ENCODE data around the gene NAALADL2.

Gene NAALADL2

GRCh38 chr3:175088766-175089380 lies 229.7 kb downstream of the NAALADL2 start:
- Histone ChIP-seq H3K56ac (ENCODE audit: low read length) (no peak overlapping the region), H3K4ac (ENCODE audit: low read depth, low read length) (no peak overlapping the region), H3K4me3 (ENCODE audit: low read length) (no peak overlapping the region), H3K36me3 (ENCODE audit: control insufficient read depth, insufficient read depth, low read length) (no peaks in the 10 kb centered on the region), H2BK5ac (ENCODE audit: low read length) (no peak overlapping the region), H3K4me2 (ENCODE audit: low read length) (no peak overlapping the region), H3K79me1 (ENCODE audit: low read length) (no peaks in the 10 kb centered on the region), H3K79me2 (ENCODE audit: control insufficient read depth, insufficient read depth, low read length) (no peaks in the 10 kb centered on the region), H2BK15ac (replicated peaks; ENCODE audit: low read depth) (no peak overlapping the region), H3K23ac (ENCODE audit: low read length) (no peak overlapping the region), H3K18ac (ENCODE audit: low read length) (no peak overlapping the region), H4K5ac (ENCODE audit: low read length) (no peak overlapping the region), H3K27ac (ENCODE audit: low read depth, low read length) (no peak overlapping the region), H3K9ac (ENCODE audit: low read length) (no peak overlapping the region), H2AK5ac (ENCODE audit: low read length) (no peak overlapping the region), H4K8ac (ENCODE audit: low read depth, low read length) (no peak overlapping the region), H3K4me1 (ENCODE audit: control insufficient read depth, low read depth, low read length) (no peaks in the 10 kb centered on the region), H2BK120ac (ENCODE audit: low read depth, low read length) (no peak overlapping the region), H3K27me3 (ENCODE audit: insufficient read depth, low read length, poor library complexity) (no peaks in the 10 kb centered on the region)
- no CpG with 5 or more reads among the region's 3 CpGs for WGBS (ENCODE audit: extremely low coverage, insufficient coverage, low lambda C conversion rate)
- DNase-seq: no peak

- H3K36me3 ChIP-seq (ENCODE audit: control insufficient read depth, insufficient read depth, low read length): no peaks in the 10 kb centered on the region
- H3K79me1 ChIP-seq (ENCODE audit: low read length): no peaks in the 10 kb centered on the region
- no peak overlapping the region for H3K18ac ChIP-seq (ENCODE audit: low read length)
- H2BK15ac ChIP-seq (replicated peaks; ENCODE audit: low read depth): no peak overlapping the region
- no peak overlapping the region for H3K23ac ChIP-seq (ENCODE audit: low read length)
- no peaks in the 10 kb centered on the region for H3K79me2 ChIP-seq (ENCODE audit: control insufficient read depth, insufficient read depth, low read length)
- no peaks in the 10 kb centered on the region for H3K27me3 ChIP-seq (ENCODE audit: insufficient read depth, low read length, poor library complexity)
- no peak overlapping the region for H3K4me2 ChIP-seq (ENCODE audit: low read length)
- no peak overlapping the region for H2BK5ac ChIP-seq (ENCODE audit: low read length)
- no peaks in the 10 kb centered on the region for H3K4me1 ChIP-seq (ENCODE audit: control insufficient read depth, low read depth, low read length)
- no CpG with 5 or more reads among the region's 7 CpGs for WGBS (ENCODE audit: extremely low coverage, insufficient coverage, low lambda C conversion rate)
- no peak overlapping the region for H3K4me3 ChIP-seq (ENCODE audit: low read length)
- no peak overlapping the region for H2AK5ac ChIP-seq (ENCODE audit: low read length)
- DNase-seq: no peak
- no peak overlapping the region for H3K27ac ChIP-seq (ENCODE audit: low read depth, low read length)
- no peak overlapping the region for H4K8ac ChIP-seq (ENCODE audit: low read depth, low read length)
- no peak overlapping the region for H4K5ac ChIP-seq (ENCODE audit: low read length)
- H3K56ac ChIP-seq (ENCODE audit: low read length): no peak overlapping the region
- no peak overlapping the region for H3K4ac ChIP-seq (ENCODE audit: low read depth, low read length)
- H2BK120ac ChIP-seq (ENCODE audit: low read depth, low read length): no peak overlapping the region
- no peak overlapping the region for H3K9ac ChIP-seq (ENCODE audit: low read length)
Observed at GRCh38 chr3:175091426-175092114, 232.4 kb downstream of the NAALADL2 start.

DNA sequence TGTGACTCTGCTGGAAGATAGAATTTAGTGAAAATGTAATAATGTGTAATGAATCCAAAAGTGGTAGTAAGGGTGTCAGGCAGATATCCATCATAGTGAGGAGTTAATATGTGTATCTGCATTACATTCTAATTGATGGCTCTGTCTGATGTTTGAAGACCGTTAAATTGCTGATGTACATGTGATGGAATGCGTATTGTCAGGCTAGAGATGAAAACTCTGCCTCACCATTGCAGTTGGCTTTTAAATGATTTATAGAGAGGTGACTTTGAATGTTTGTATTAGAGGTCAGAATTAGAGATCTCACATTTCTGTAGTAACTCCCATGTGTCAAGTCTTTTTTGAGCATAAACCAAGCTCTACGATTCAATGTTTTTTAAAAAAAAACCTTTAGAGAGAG lies 234.6 kb downstream of the NAALADL2 start:
- no peak overlapping the region for H3K4me2 ChIP-seq (ENCODE audit: low read length)
- no peaks in the 10 kb centered on the region for H3K4me1 ChIP-seq (ENCODE audit: control insufficient read depth, low read depth, low read length)
- no peak overlapping the region for H4K5ac ChIP-seq (ENCODE audit: low read length)
- WGBS (ENCODE audit: extremely low coverage, insufficient coverage, low lambda C conversion rate): no CpG with 5 or more reads among the region's 3 CpGs
- no peak for DNase-seq
- no peak overlapping the region for H3K23ac ChIP-seq (ENCODE audit: low read length)
- no peaks in the 10 kb centered on the region for H3K79me2 ChIP-seq (ENCODE audit: control insufficient read depth, insufficient read depth, low read length)
- no peak overlapping the region for H3K9ac ChIP-seq (ENCODE audit: low read length)
- H2BK15ac ChIP-seq (replicated peaks; ENCODE audit: low read depth): no peak overlapping the region
- H3K36me3 ChIP-seq (ENCODE audit: control insufficient read depth, insufficient read depth, low read length): no peaks in the 10 kb centered on the region
- H2BK120ac ChIP-seq (ENCODE audit: low read depth, low read length): no peak overlapping the region
- no peak overlapping the region for H3K27ac ChIP-seq (ENCODE audit: low read depth, low read length)
- no peak overlapping the region for H3K18ac ChIP-seq (ENCODE audit: low read length)
- no peak overlapping the region for H3K4me3 ChIP-seq (ENCODE audit: low read length)
- no peaks in the 10 kb centered on the region for H3K27me3 ChIP-seq (ENCODE audit: insufficient read depth, low read length, poor library complexity)
- no peak overlapping the region for H3K56ac ChIP-seq (ENCODE audit: low read length)
- no peak overlapping the region for H2BK5ac ChIP-seq (ENCODE audit: low read length)
- no peaks in the 10 kb centered on the region for H3K79me1 ChIP-seq (ENCODE audit: low read length)
- H2AK5ac ChIP-seq (ENCODE audit: low read length): no peak overlapping the region
- H3K4ac ChIP-seq (ENCODE audit: low read depth, low read length): no peak overlapping the region
- H4K8ac ChIP-seq (ENCODE audit: low read depth, low read length): no peak overlapping the region

DNA sequence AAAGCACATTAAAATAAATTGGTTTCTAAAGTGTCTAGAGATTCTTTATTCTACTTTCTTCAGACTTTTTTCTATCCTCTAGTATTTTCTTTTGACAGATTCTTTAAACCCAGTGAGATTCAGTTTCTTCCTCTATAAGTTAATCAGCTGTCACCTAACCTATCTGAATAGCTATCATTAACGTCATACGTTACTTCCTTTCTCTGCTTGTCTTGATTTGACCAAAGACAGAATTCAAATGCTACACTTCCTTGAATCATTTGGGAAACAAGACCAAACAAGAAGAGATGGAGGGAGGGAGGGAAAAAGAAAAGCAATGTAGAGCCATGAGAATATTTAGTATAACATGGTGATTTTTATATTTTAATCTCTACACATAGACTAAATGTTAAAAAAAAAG lies 235.2 kb downstream of the NAALADL2 start:
- Histone ChIP-seq H3K4ac (ENCODE audit: low read depth, low read length) (no peak overlapping the region), H3K56ac (ENCODE audit: low read length) (no peak overlapping the region), H3K27me3 (ENCODE audit: insufficient read depth, low read length, poor library complexity) (no peaks in the 10 kb centered on the region), H3K36me3 (ENCODE audit: control insufficient read depth, insufficient read depth, low read length) (no peaks in the 10 kb centered on the region), H3K79me2 (ENCODE audit: control insufficient read depth, insufficient read depth, low read length) (no peaks in the 10 kb centered on the region), H2BK15ac (replicated peaks; ENCODE audit: low read depth) (no peak overlapping the region), H3K79me1 (ENCODE audit: low read length) (no peaks in the 10 kb centered on the region), H2BK5ac (ENCODE audit: low read length) (no peak overlapping the region), H3K27ac (ENCODE audit: low read depth, low read length) (no peak overlapping the region), H4K5ac (ENCODE audit: low read length) (no peak overlapping the region), H2BK120ac (ENCODE audit: low read depth, low read length) (no peak overlapping the region), H3K18ac (ENCODE audit: low read length) (no peak overlapping the region), H3K23ac (ENCODE audit: low read length) (no peak overlapping the region), H3K9ac (ENCODE audit: low read length) (no peak overlapping the region), H3K4me1 (ENCODE audit: control insufficient read depth, low read depth, low read length) (no peaks in the 10 kb centered on the region), H3K4me2 (ENCODE audit: low read length) (no peak overlapping the region), H3K4me3 (ENCODE audit: low read length) (no peak overlapping the region), H2AK5ac (ENCODE audit: low read length) (no peak overlapping the region), H4K8ac (ENCODE audit: low read depth, low read length) (no peak overlapping the region)
- WGBS (ENCODE audit: extremely low coverage, insufficient coverage, low lambda C conversion rate): no CpG with 5 or more reads among the region's 2 CpGs
- no peak for DNase-seq

GRCh38 chr3:175098644-175099043 lies 239.5 kb downstream of the NAALADL2 start:
- Histone ChIP-seq H3K18ac (ENCODE audit: low read length) (no peak overlapping the region), H3K4me3 (ENCODE audit: low read length) (no peak overlapping the region), H4K8ac (ENCODE audit: low read depth, low read length) (no peak overlapping the region), H2BK15ac (replicated peaks; ENCODE audit: low read depth) (no peak overlapping the region), H3K4me1 (ENCODE audit: control insufficient read depth, low read depth, low read length) (no peaks in the 10 kb centered on the region), H3K9ac (ENCODE audit: low read length) (no peak overlapping the region), H3K56ac (ENCODE audit: low read length) (no peak overlapping the region), H2AK5ac (ENCODE audit: low read length) (no peak overlapping the region), H3K79me1 (ENCODE audit: low read length) (no peaks in the 10 kb centered on the region), H3K4ac (ENCODE audit: low read depth, low read length) (no peak overlapping the region), H3K27ac (ENCODE audit: low read depth, low read length) (no peak overlapping the region), H3K27me3 (ENCODE audit: insufficient read depth, low read length, poor library complexity) (no peaks in the 10 kb centered on the region), H3K4me2 (ENCODE audit: low read length) (no peak overlapping the region), H2BK5ac (ENCODE audit: low read length) (no peak overlapping the region), H2BK120ac (ENCODE audit: low read depth, low read length) (no peak overlapping the region), H3K79me2 (ENCODE audit: control insufficient read depth, insufficient read depth, low read length) (no peaks in the 10 kb centered on the region), H3K36me3 (ENCODE audit: control insufficient read depth, insufficient read depth, low read length) (no peaks in the 10 kb centered on the region), H4K5ac (ENCODE audit: low read length) (no peak overlapping the region), H3K23ac (ENCODE audit: low read length) (no peak overlapping the region)
- WGBS (ENCODE audit: extremely low coverage, insufficient coverage, low lambda C conversion rate): no CpG with 5 or more reads among the region's 1 CpG
- no peak for DNase-seq

DNA sequence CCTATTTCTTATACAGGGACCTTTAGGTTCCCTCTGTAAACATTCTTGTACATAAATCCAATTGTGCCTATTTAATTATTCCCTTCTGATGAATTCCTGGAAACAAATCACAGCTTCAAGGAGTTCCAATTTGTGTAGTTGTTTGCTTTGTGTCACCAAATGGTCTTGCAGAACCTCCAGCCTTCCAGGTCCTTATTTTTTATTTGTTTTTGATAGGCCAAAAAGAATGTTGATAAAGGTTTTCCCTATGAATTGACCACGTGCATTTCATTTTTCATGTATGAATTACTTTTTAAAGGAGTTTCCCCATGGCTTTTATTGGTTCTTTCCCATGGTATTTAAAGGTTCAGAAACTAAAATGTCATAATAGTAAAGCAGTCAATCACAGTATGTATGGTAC lies 243.0 kb downstream of the NAALADL2 start:
- Histone ChIP-seq H3K4me2 (ENCODE audit: low read length) (no peak overlapping the region), H2BK15ac (replicated peaks; ENCODE audit: low read depth) (no peak overlapping the region), H3K9ac (ENCODE audit: low read length) (no peak overlapping the region), H3K27ac (ENCODE audit: low read depth, low read length) (no peak overlapping the region), H3K18ac (ENCODE audit: low read length) (no peak overlapping the region), H3K79me2 (ENCODE audit: control insufficient read depth, insufficient read depth, low read length) (no peaks in the 10 kb centered on the region), H3K36me3 (ENCODE audit: control insufficient read depth, insufficient read depth, low read length) (no peaks in the 10 kb centered on the region), H3K4me1 (ENCODE audit: control insufficient read depth, low read depth, low read length) (no peaks in the 10 kb centered on the region), H3K79me1 (ENCODE audit: low read length) (no peaks in the 10 kb centered on the region), H3K4ac (ENCODE audit: low read depth, low read length) (no peak overlapping the region), H2AK5ac (ENCODE audit: low read length) (no peak overlapping the region), H3K23ac (ENCODE audit: low read length) (no peak overlapping the region), H2BK120ac (ENCODE audit: low read depth, low read length) (no peak overlapping the region), H4K5ac (ENCODE audit: low read length) (no peak overlapping the region), H2BK5ac (ENCODE audit: low read length) (no peak overlapping the region), H3K56ac (ENCODE audit: low read length) (no peak overlapping the region), H3K4me3 (ENCODE audit: low read length) (no peak overlapping the region), H3K27me3 (ENCODE audit: insufficient read depth, low read length, poor library complexity) (no peaks in the 10 kb centered on the region), H4K8ac (ENCODE audit: low read depth, low read length) (no peak overlapping the region)
- no CpG with 5 or more reads among the region's 1 CpG for WGBS (ENCODE audit: extremely low coverage, insufficient coverage, low lambda C conversion rate)
- no peak for DNase-seq

Data from mesendoderm (in vitro differentiated cells).